Daoy (cell line): ENCODE results near the gene GFOD1. TPM values are rescaled to one million over a fixed set of nuclear protein-coding genes. Genes with fewer than 3 reads are reported as not detected.
"Not testable (repeated sequence)": the region's sequence is repeated elsewhere in the genome, so short reads cannot be mapped to it uniquely, and the experiment has no call there.

ENCODE experiments used
- DNase-seq: peaks from one replicate; pipeline ENCODE4 v3.0.0-alpha.2; 2015; ENCODE audit warnings: low read depth
- total RNA-seq: library from RNA; depleted of rRNA; stranded (reverse); fragments of >200 nt; shearing (Covaris generic); gene quantifications from 2 replicates; pipeline ENCODE4 v1.2.3, GENCODE V29; 2014

Gene GFOD1
- total RNA-seq, 1 experiment from 2014 or later: 4.5 TPM

DNA sequence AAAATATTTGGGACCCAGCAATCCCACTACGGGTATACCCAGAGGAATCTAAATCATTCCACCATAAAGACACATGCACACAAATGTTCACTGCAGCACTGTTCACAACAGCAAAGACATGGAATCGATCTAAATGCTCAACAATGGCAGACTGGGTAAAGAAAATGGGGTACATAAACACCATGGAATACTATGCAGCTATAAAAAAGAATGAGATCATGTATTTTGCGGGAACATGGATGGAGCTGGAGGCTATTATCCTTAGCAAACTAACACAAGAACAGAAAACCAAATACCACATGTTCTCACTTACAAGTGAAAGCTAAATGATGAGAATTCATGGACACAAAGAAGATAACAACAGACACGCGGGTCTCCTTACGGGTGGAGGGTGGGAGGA lies 43.4 kb downstream of the GFOD1 start:
- not testable (repeated sequence) for DNase-seq

DNA sequence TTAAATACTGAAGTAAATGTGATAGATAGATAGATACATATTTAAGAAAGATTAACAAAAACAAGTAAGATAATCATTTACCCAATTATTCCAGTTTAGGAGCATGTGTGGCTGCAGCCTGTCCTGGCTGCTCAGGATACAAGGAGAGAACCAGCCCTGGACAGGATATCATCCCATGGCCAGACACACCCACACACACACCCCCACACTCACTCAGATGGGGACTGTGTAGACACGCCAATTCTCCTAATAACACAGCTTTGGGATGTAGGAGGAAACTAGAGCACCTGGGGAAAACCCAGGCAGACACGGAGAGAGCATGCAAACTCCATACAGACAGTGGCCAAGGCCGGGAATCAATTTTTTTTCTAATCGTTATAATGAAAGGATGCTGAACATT lies 45.6 kb downstream of the GFOD1 start:
- no peak for DNase-seq

- DNase-seq: no peak
Observed at GRCh38 chr6:13439644-13440043, 47.8 kb downstream of the GFOD1 start.

DNA sequence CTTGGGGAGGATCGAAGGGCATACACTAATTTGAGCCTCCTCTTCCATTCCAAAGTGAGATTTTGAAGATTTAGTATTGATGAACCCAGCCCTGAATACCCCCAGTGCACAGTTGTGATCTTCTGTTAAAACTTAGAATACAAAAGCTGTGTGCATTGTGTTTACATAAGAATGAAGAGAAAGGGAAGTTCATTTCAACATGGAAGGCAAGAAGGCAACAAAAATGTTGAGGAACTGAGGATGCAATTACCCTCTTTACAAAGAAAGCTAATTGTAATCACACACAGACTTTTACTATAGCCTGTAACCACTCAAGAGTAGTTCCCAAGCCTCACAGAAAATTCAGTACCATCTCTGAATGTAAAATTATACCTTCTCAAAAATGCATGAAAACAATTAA lies 49.3 kb downstream of the GFOD1 start:
- DNase-seq: no peak

GRCh38 chr6:13437218-13437996 lies 50.0 kb downstream of the GFOD1 start:
- DNase-seq: no peak

DNA sequence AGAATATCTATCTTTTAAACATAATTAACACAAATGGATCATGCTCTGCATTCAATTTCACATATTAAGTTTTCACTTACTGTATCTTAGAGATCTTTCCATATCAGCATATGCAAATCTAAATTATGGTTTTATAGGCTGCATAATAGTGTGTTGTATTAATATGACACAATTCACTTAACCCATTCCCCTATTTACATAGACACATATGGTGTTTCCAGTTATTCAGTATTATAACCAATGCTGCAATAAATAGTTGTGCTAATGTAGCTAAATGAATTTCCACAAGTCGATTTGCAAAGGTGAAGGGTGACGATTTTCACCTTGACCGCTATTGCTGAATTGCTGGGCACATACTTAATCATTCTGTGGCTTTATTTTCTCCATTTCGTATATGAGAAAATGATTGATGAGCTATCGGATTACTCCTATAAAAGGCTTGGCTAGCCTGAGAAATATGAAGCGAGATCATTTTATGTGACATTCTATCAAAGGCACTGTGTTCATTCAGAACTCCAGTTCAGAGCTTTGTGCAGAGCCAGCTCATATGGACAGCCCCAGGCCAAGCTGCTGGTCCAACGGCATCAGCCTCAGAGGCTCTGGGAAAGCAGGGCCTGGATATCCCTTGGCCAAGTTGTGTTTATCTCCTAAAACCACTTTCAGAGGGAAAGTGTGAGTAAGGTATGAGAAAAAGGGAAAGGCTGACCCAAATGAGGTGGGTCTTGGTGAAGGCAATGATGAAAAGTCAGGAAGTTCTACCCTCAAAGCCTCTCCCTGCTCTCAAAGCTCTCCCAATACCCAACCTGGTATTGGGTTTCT lies 50.8 kb downstream of the GFOD1 start:
- DNase-seq: peak; percentile 21

DNA sequence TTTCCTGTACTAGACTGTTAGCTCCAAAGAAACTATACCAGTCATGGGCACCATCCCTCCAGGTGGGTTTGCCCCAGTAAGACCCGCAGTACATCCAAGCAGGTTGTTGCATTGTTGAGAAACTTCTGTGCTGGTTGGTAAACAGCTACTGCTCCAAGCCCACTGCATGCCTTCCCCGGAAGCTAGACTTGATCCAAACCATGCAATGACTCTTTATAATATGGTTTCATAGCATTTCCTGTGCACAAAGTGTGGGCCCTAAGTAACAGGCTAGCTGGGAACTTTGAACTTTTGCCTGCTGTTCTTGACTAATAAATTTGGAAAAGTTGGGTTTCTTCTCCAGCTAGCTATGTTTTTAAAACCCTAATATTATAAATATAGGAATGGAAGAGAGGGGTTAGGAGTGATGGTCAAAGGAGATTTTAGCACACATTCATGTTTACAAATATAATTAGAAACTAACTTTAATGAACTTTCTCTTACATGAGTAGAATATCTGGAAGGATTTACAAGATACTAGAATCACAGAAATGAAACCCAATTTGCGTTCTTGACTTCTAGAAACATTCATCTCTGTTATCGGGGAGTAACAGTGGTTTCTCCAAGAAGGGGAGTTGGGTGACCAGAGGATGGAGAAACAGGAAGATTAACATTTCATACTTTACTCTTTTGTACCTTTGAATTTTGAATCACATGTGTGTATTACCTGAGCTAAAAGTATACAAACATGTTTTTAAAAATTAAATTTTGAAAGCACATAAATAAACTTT lies 51.7 kb downstream of the GFOD1 start:
- DNase-seq: no peak

- DNase-seq: no peak
Observed at GRCh38 chr6:13434777-13435176, 52.6 kb downstream of the GFOD1 start.

DNA sequence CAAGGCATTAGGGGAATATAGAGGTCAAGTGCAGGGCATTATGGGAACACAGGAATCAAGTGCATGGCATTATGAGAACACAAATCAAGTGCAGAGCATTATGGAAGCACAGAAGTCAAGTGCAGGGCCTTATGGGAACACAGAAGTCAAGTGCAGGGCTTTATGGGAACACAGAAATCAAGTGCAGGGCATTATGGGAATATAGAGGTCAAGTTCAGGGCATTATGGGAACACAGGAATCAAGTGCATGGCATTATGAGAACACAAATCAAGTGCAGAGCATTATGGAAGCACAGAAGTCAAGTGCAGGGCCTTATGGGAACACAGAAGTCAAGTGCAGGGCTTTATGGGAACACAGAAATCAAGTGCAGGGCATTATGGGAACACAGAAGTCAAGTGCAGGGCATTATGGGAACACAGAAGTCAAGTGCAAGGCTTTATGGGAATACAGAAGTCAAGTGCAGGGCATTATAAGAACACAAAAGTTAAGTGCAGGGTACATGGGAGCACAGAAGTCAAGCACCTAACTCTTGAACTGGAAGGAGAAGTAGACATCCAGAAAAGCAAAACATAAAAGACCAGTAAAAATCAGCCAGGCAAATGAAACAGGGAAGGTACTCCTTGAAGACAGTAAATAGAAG lies 53.1 kb downstream of the GFOD1 start:
- DNase-seq: not testable (repeated sequence)

GRCh38 chr6:13433709-13434121 lies 53.7 kb downstream of the GFOD1 start:
- DNase-seq: no peak

DNA sequence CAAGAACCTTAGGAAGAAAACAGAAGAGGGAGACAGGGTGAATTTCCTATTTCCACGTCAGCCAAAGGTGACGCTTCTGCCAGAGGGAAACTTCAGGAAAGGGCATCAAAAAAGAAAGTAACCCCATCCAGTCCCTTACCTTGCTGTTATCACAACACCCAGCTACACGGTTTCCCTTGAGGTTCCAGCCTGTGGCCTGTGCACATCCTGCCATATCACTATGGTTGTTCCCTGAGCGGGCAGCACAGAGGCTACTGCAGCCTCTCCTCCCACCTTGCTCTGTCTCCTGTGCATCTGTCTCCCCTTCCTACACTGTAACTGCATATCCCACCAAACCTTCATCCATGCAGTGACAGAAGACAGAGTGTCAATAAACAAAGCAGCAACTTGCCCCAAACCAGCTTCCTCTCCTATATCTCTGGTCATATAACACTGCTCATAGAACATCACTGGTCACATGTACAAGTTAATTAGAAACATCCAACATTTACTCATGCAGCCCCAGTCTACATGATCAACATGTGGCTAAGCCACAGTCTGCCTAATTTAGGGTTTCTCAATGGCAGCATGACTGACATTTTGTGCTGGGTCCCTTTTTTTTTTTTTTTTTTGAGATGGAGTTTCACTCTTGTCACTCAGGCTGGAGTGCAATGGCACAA lies 54.7 kb downstream of the GFOD1 start:
- no peak for DNase-seq

- DNase-seq: peak; percentile 66
Observed at GRCh38 chr6:13431861-13432465, 55.4 kb downstream of the GFOD1 start.

DNA sequence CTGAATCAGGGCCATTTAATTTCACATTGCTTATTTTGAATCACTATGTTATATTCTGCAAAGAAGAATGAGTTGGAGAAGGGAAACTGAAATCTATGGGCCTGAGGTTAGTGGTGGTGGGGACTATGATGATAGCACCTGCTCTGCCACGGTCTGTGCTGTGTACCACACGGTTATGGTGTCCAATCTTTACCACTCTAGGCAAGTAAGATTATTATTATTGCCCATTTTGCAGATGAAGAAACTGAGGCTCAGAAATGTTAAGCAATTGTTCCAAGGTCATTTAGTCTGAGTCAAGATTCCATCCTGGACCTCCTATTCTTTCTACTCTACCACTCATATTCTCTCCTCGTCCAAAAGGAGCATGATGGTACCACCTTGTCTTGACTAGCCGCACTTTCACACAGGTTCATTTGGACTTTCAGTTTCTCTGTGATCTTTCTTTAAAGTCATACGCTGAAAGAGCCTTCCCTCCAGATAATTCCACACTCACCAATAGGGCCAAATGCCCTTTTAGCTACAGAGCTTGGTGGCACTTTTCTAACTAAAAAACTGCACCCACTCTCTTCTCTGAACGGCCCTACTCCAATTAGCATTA lies 56.2 kb downstream of the GFOD1 start:
- DNase-seq: no peak

GRCh38 chr6:13429406-13429753 lies 58.0 kb downstream of the GFOD1 start:
- DNase-seq: no peak

DNA sequence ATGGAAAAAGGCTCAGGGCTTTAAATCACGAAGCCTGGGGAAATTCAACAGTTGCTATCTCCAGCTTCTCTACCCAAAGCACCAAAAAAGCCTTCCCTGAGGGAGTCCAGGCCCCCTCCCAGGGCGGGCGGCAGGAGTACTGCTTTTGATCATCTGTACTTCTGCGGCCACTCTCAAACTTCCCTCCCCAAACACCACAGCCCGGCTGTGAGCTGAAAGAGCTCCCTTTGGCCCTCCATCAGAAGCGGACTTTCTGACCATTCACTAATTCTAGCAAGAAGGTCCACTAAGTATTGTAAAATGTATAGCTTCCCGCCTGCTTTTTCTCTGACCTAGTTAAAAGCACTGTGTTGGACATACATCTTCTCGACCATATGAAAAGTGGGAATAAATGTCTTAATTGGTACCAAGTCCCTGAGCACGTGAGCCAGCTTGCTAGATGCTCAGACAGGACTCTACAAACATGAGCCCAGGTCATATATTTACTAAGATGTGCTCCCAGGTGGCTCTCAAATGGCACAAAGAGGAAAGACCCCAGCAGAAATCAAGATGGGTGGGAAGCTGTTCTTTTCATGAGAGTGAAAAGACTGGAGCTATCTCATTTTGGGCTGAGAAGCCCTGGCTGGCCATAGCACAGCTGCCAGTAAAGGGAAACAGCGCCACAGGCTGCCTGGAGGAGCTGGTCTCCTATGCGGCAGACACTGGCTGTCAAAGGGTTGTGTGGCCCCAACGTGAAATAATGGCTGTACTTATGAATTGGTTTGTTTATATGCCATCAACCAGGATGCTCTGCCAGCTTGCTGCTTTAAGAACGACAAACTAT lies 58.6 kb downstream of the GFOD1 start:
- DNase-seq: no peak

- DNase-seq: no peak
Observed at GRCh38 chr6:13427801-13428582, 59.4 kb downstream of the GFOD1 start.

DNA sequence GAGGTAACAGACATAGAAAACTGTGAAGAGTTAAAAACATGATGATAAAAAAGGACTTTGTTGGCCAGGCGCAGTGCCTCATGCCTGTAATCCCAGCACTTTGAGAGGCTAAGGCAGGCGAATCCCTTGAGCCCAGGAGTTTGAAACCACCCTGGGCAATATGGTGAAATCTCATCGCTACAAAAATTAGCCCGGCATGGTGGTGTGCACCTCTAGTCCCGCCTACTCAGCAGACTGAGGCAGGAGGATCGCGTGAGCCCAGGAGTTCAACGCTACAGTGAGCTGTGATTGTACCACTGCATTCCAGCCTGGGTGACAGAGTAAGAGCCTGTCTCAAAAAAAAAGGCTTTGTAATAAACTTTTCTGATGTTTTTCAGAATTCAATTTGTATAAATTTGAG lies 60.1 kb downstream of the GFOD1 start:
- DNase-seq: no peak
